Activated naive CD4-positive, alpha-beta T cell treated with anti-CD3 and anti-CD28 coated beads, Interleukin-2, amount 10 ng/mL, durations not matched to agents 7 days and 5 days (primary cell): ENCODE measurements around the gene VPS18.

Source experiments
- CTCF ChIA-PET: fragments of 350-600 bp; sonication (Branson Sonifier 250); formaldehyde crosslinking; loops from one replicate; lab custom pipeline; 2021; ENCODE audit warnings: antibody characterized with exemption; lab: Charles Lee
- DNase-seq: peaks from one replicate; pipeline ENCODE4 v3.0.0-alpha.2; 2020
- H3K27ac Mint-ChIP-seq: one replicate; pipeline ENCODE4 v1.8.0; 2021; ENCODE audit warnings: mild to moderate bottlenecking, moderate library complexity, mixed read lengths
- H3K27me3 Mint-ChIP-seq: one replicate; pipeline ENCODE4 v1.8.0; 2021; ENCODE audit warnings: mild to moderate bottlenecking, mixed read lengths
- H3K36me3 Mint-ChIP-seq: one replicate; pipeline ENCODE4 v1.8.0; 2021; ENCODE audit warnings: mixed read lengths
- H3K4me1 Mint-ChIP-seq: one replicate; pipeline ENCODE4 v1.8.0; 2021; ENCODE audit warnings: mixed read lengths
- H3K4me3 Mint-ChIP-seq: one replicate; pipeline ENCODE4 v1.8.0; 2021; ENCODE audit warnings: mild to moderate bottlenecking, moderate library complexity, mixed read lengths
- H3K9me3 Mint-ChIP-seq: one replicate; pipeline ENCODE4 v1.8.0; 2021; ENCODE audit warnings: mixed read lengths

Gene VPS18

GRCh38 chr15:40925863-40926658, 31.8 kb downstream of the VPS18 start:
- CTCF ChIA-PET: interaction anchor here (0.9 kb wide), 1 partner anchor 11 kb away, joined by 5 read pairs; no protein-coding TSS in a partner anchor
- H3K36me3 Mint-ChIP-seq: no peaks in the 10 kb centered on the region
- H3K27ac Mint-ChIP-seq: no peak overlapping the region
- no peaks in the 10 kb centered on the region for H3K9me3 Mint-ChIP-seq
- H3K27me3 Mint-ChIP-seq: peaks cover 94% of the 10 kb centered on the region
- H3K4me1 Mint-ChIP-seq: peaks cover 45% of the 10 kb centered on the region
- no peak overlapping the region for H3K4me3 Mint-ChIP-seq
- DNase-seq: peak; percentile 43

DNA sequence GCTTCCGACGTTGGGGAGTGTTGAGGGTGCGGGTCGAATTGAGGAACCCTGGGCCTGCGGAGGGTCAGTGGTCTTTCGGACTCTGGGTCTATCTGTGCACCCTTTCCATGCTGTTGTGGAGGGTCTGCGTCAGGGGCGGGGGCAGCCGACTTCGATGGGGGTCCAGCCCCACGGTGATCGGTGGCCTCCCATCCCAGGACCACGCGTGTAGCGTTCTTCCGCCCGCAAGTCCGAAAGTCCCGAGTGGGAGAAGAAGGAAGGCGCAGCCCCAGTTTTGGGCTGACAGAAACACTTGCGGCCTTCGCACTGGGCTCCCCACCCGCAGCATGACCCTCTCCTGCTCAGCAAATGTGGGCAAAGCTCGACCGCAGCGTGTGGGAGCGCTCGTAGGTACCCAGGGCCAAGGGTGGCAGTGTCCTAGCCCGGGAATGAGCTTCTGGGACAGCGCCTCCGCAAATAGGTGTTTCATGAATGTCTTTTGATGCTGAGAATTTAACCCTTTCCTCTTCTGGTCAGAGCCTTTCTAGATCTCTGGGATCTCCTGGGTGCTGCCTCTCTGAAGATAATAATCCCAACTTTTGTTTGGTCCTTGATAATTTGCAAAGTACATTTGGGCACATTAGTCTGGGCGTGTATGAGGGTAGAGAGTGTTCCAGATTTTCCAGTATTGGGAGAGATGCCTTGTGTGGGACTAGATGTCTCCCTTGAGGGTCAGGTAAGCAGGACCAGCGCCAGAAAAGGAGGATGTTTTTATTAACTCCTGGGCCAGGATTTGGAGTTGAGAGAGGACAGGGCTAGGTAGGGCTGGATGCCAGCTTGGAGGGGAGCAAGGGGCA, 32.6 kb downstream of the VPS18 start:
- CTCF ChIA-PET: interaction anchor here (1.9 kb wide), 1 partner anchor 15 kb away, joined by 10 read pairs; no protein-coding TSS in a partner anchor
- no peak overlapping the region for H3K27ac Mint-ChIP-seq
- DNase-seq: no peak
- no peak overlapping the region for H3K4me3 Mint-ChIP-seq
- H3K4me1 Mint-ChIP-seq: peaks cover 47% of the 10 kb centered on the region
- H3K36me3 Mint-ChIP-seq: no peaks in the 10 kb centered on the region
- H3K27me3 Mint-ChIP-seq: peaks cover 100% of the 10 kb centered on the region
- H3K9me3 Mint-ChIP-seq: no peaks in the 10 kb centered on the region

DNA sequence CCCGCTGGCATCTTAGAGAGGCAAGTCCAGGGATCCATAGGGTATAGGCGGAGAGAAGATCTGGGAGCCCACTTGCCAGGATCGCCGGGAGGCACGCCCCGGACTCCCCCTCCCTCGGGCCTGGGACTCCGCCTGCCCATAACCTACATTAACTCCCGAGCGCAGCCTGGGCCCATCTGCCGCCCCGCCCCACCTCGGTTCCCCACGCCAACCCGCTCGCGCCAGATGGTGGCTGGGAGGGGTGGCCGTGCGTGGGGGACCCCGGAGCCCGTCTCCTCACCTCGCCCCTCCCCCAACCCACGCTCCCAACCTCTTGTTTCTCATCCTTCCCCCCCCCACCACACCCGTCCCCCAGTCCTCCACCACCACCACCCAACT, 33.2 kb downstream of the VPS18 start:
- CTCF ChIA-PET: interaction anchor here (1.0 to 1.9 kb wide), 2 partner anchors 14 to 32 kb away, joined by 3 to 10 read pairs; no protein-coding TSS in a partner anchor
- no peak for DNase-seq
- peaks cover 100% of the 10 kb centered on the region for H3K27me3 Mint-ChIP-seq
- H3K36me3 Mint-ChIP-seq: no peaks in the 10 kb centered on the region
- H3K4me3 Mint-ChIP-seq: no peak overlapping the region
- no peak overlapping the region for H3K27ac Mint-ChIP-seq
- peaks cover 50% of the 10 kb centered on the region for H3K4me1 Mint-ChIP-seq
- no peaks in the 10 kb centered on the region for H3K9me3 Mint-ChIP-seq

GRCh38 chr15:40927873-40928806, 33.9 kb downstream of the VPS18 start:
- Mint-ChIP-seq H3K27me3 (peaks cover 100% of the 10 kb centered on the region), H3K4me3 (peak overlapping the region; percentile 61), H3K9me3 (no peaks in the 10 kb centered on the region), H3K36me3 (no peaks in the 10 kb centered on the region), H3K4me1 (peaks cover 50% of the 10 kb centered on the region), H3K27ac (no peak overlapping the region)
- CTCF ChIA-PET: interaction anchor here (0.6 to 4.5 kb wide), 4 partner anchors 13 to 33 kb away, joined by 3 to 34 read pairs (median 6); no protein-coding TSS in a partner anchor
- DNase-seq: peak; percentile 56

DNA sequence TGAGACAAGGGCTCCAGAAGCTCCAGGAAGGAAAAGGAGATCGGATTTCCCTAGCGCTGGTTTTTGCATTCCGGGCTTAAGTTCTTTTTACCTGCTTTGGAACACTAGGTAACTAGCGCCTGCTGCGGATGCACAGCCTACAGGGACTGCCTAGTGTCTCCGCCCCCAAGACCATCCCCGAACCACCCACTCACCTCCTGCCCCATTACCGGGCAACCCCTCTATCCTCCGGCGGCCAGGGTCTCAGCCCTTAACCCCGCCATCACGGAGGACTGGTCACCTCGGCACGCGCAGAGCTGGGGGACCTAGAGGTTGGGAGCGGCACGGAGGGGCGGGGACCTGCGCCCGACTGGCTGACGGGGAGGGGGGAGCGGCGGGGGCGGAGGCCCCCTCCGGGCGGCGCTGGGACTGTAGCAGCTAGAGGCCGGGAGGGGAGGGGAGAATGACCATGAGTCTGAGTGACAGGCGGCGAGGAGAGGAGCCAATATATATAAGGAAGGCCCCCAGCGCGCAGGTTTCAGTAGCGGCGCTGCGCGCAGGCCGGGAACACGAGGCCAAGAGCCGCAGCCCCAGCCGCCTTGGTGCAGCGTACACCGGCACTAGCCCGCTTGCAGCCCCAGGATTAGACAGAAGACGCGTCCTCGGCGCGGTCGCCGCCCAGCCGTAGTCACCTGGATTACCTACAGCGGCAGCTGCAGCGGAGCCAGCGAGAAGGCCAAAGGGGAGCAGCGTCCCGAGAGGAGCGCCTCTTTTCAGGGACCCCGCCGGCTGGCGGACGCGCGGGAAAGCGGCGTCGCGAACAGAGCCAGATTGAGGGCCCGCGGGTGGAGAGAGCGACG, 34.8 kb downstream of the VPS18 start, which contains the start of gene DLL4:
TSS of gene DLL4 (plus strand) at position 520 of the 839 bp plus-strand sequence. CDS start 329 bp downstream, outside the sequence.
- Mint-ChIP-seq H3K36me3 (no peaks in the 10 kb centered on the region), H3K27me3 (peaks cover 98% of the 10 kb centered on the region), H3K27ac (no peak within 1 kb of the TSS), H3K9me3 (no peaks in the 10 kb centered on the region), H3K4me3 (peak within 1 kb of the TSS; percentile 61), H3K4me1 (peaks cover 50% of the 10 kb centered on the region)
- DNase-seq: peak; percentile 66
- CTCF ChIA-PET: interaction anchor here (1.9 to 4.5 kb wide), 3 partner anchors 12 to 22 kb away, joined by 7 to 34 read pairs (median 10); no protein-coding TSS in a partner anchor

GRCh38 chr15:40929660-40930429, 35.6 kb downstream of the VPS18 start:
- H3K9me3 Mint-ChIP-seq: no peaks in the 10 kb centered on the region
- H3K36me3 Mint-ChIP-seq: no peaks in the 10 kb centered on the region
- peaks cover 50% of the 10 kb centered on the region for H3K4me1 Mint-ChIP-seq
- H3K4me3 Mint-ChIP-seq: peak overlapping the region; percentile 47
- peaks cover 96% of the 10 kb centered on the region for H3K27me3 Mint-ChIP-seq
- H3K27ac Mint-ChIP-seq: no peak overlapping the region
- CTCF ChIA-PET: interaction anchor here (0.9 to 4.5 kb wide), 7 partner anchors 11 to 256 kb away, joined by 3 to 34 read pairs (median 6); no protein-coding TSS in a partner anchor
- DNase-seq: no peak

- CTCF ChIA-PET: interaction anchor here (0.8 to 4.5 kb wide), 13 partner anchors 9 to 260 kb away, joined by 3 to 34 read pairs (median 5); no protein-coding TSS in a partner anchor
- no peaks in the 10 kb centered on the region for H3K9me3 Mint-ChIP-seq
- peak; percentile 62 for DNase-seq
- no peaks in the 10 kb centered on the region for H3K36me3 Mint-ChIP-seq
- peaks cover 47% of the 10 kb centered on the region for H3K4me1 Mint-ChIP-seq
- peaks cover 95% of the 10 kb centered on the region for H3K27me3 Mint-ChIP-seq
- peak overlapping the region; percentile 47 for H3K4me3 Mint-ChIP-seq
- H3K27ac Mint-ChIP-seq: no peak overlapping the region
Observed at GRCh38 chr15:40930430-40931299, 36.4 kb downstream of the VPS18 start.

DNA sequence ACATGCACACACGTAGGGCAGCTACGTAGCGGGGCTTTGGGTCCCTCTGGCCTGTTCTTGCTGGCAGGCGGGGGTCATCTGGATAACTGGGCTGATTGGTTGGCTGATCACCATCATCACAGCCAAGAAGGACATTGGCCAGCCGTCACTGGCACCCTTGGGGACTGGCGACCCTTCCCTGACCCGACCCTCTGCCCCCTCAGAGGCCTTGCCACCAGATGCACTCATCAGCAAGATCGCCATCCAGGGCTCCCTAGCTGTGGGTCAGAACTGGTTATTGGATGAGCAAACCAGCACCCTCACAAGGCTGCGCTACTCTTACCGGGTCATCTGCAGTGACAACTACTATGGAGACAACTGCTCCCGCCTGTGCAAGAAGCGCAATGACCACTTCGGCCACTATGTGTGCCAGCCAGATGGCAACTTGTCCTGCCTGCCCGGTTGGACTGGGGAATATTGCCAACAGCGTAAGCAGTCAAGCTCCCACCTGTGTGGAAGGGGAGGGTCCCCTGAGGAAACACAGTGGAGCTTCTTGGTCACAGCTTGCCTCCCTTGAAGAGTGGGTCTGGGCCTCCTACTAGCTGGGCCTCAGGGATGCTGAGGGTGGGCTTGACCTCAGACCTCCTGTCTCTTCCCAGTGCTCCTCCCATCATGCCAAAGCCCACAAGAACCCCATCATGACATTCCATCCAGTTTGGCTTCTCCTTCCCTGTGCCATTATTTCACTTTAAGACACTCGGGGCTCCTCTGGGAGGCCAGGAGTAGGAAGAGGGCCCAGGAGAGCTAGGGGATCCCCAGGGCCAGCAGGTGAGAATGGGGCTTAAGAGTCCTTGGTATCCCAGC, 37.3 kb downstream of the VPS18 start:
- no peak overlapping the region for H3K27ac Mint-ChIP-seq
- no peaks in the 10 kb centered on the region for H3K36me3 Mint-ChIP-seq
- CTCF ChIA-PET: interaction anchor here (0.6 to 4.5 kb wide), 11 partner anchors 10 to 955 kb away, joined by 3 to 34 read pairs (median 6); no protein-coding TSS in a partner anchor
- no peaks in the 10 kb centered on the region for H3K9me3 Mint-ChIP-seq
- H3K27me3 Mint-ChIP-seq: peaks cover 91% of the 10 kb centered on the region
- H3K4me1 Mint-ChIP-seq: peaks cover 43% of the 10 kb centered on the region
- no peak for DNase-seq
- no peak overlapping the region for H3K4me3 Mint-ChIP-seq

GRCh38 chr15:40932156-40932555, 37.9 kb downstream of the VPS18 start:
- H3K4me1 Mint-ChIP-seq: peaks cover 37% of the 10 kb centered on the region
- no peak overlapping the region for H3K27ac Mint-ChIP-seq
- H3K9me3 Mint-ChIP-seq: no peaks in the 10 kb centered on the region
- H3K4me3 Mint-ChIP-seq: no peak overlapping the region
- CTCF ChIA-PET: interaction anchor here (0.6 to 4.5 kb wide), 4 partner anchors 9 to 956 kb away, joined by 3 to 34 read pairs (median 16); no protein-coding TSS in a partner anchor
- no peak for DNase-seq
- H3K27me3 Mint-ChIP-seq: peaks cover 88% of the 10 kb centered on the region
- H3K36me3 Mint-ChIP-seq: no peaks in the 10 kb centered on the region

- Mint-ChIP-seq H3K9me3 (no peaks in the 10 kb centered on the region), H3K4me1 (peaks cover 33% of the 10 kb centered on the region), H3K4me3 (no peak overlapping the region), H3K27ac (no peak overlapping the region), H3K36me3 (no peaks in the 10 kb centered on the region), H3K27me3 (peaks cover 84% of the 10 kb centered on the region)
- CTCF ChIA-PET: interaction anchor here (0.6 to 4.5 kb wide), 4 partner anchors 8 to 956 kb away, joined by 3 to 34 read pairs (median 17); no protein-coding TSS in a partner anchor
- no peak for DNase-seq
Observed at GRCh38 chr15:40932649-40933516, 38.6 kb downstream of the VPS18 start.
